Caki2 (cell line): ENCODE measurements around the gene TUBB8B. TPM values are rescaled to one million over a fixed set of nuclear protein-coding genes. Genes with fewer than 3 reads are reported as not detected.
"Not testable (repeated sequence)": the region's sequence is repeated elsewhere in the genome, so short reads cannot be mapped to it uniquely, and the experiment has no call there.

Experiments used
- DNase-seq: peaks from one replicate; pipeline ENCODE4 v3.0.0-alpha.2; 2015; ENCODE audit warnings: low read depth
- in situ Hi-C: cut with HindIII; loops from 2 replicates; pipeline ENCODE4 v1.10.0; 2016; ENCODE audit warnings: low sequenced_read_pairs, low pct_unique_long_range_greater_than_20kb, mixed read lengths
- total RNA-seq: library from RNA; depleted of rRNA; stranded (reverse); fragments of >200 nt; shearing (Covaris generic); gene quantifications from 2 replicates; pipeline ENCODE4 v1.2.3, GENCODE V29; 2014; ENCODE audit warnings: low replicate concordance; rRNA removed

The TUBB8B gene
- not detected in 2 replicates for total RNA-seq

- in situ Hi-C loops, DNase-seq: not testable (repeated sequence)
Observed at GRCh38 chr18:49176-49665, at the start of gene TUBB8B. Gene TUBB8B (minus strand): TSS chr18:49615. CDS start chr18:49557, 58 bp downstream.

DNA sequence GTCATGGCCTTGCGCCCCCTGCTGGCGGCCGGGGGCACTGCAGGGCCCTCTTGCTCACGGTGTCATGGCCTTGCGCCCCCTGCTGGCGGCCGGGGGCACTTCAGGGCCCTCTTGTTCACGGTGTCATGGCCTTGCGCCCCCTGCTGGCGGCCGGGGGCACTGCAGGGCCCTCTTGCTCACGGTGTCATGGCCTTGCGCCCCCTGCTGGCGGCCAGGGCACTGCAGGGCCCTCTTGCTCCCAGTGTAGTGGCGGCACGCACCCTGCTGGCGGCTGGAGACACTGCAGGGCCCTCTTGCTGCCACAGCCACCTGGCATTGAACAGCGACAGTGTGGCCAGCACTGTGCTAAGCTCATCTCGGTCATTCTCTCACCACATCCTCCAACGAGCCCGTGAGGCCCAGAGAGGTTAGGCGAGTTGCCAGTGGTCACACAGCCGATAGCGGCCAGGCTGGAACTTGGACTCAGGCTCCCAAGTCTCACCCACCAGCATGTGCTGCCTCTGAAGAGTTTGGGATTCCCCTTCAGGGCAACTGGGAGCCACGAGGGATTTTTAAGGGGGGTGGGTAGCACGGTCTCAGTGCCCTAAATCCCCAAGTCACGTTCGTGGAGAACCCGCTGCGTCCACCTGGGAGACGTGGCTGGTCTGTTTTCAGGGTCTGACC lies 48.0 kb upstream of the TUBB8B start:
- DNase-seq, in situ Hi-C loops: not testable (repeated sequence)

DNA sequence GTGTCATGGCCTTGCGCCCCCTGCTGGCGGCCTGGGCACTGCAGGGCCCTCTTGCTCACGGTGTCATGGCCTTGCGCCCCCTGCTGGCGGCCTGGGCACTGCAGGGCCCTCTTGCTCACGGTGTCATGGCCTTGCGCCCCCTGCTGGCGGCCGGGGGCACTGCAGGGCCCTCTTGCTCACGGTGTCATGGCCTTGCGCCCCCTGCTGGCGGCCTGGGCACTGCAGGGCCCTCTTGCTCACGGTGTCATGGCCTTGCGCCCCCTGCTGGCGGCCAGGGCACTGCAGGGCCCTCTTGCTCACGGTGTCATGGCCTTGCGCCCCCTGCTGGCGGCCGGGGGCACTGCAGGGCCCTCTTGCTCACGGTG lies 47.3 kb upstream of the TUBB8B start:
- in situ Hi-C loops, DNase-seq: not testable (repeated sequence)

DNA sequence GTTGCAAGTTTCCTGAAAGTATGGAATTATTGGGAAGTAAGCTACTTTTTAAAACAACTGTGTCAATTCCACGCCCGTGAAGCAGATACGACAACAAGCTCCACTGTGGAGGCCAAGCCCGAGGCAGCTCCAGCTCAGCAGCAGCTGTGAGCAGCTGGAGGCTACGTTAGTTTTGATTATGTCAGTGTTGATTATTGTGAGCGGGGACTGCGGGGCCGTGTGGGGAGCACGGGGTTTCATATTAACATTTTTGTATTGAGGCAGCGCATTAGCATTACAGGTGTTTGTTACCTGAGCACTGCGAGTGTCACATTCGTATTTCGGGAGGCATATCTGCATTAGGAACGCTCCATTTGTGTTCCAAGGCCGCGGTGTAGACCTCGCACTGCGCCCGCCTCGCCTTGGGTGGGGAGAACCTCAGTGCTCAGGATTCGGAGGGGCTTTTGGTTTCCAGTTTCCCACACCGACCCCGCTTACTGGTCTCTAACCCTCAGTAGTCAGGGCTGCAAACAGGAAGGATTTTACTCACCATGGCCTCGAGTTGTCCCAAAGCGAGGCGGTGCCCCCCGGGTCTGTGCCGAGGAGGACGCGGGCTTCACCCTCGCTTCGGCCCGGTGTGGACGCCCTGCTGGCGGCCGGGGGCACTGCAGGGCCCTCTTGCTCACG lies 46.8 kb upstream of the TUBB8B start:
- DNase-seq, in situ Hi-C loops: not testable (repeated sequence)

- DNase-seq = not testable (repeated sequence)
Observed at GRCh38 chr18:95580-95979, 46.2 kb upstream of the TUBB8B start.

DNA sequence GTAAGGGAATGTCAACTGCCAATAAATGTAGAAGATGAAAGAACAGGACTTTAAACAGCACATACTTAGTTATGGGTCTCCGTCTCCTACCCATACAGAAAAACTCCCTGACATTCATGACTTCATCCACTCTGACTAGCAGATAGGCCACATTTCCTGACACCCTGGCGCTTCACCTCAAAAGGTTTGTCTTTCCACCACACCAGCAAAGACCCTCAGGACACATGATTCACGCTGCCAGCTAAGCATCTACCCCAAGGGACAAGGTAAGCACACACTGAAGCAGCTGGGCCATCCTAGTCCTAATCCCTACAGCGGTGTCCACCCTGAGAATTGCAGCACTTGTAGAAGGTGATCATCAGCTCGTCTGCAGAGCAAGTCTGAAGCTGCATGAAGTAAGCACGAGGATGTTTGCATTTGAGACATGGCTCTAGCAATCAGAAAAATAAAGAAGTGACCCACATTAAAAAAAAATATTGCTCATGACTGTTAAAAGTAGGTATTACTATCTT lies 44.5 kb upstream of the TUBB8B start:
- DNase-seq, in situ Hi-C loops: not testable (repeated sequence)

More at GRCh38 chr18:95580-95979, 46.2 kb upstream of the TUBB8B start:
- in situ Hi-C loops = not testable (repeated sequence)

DNA sequence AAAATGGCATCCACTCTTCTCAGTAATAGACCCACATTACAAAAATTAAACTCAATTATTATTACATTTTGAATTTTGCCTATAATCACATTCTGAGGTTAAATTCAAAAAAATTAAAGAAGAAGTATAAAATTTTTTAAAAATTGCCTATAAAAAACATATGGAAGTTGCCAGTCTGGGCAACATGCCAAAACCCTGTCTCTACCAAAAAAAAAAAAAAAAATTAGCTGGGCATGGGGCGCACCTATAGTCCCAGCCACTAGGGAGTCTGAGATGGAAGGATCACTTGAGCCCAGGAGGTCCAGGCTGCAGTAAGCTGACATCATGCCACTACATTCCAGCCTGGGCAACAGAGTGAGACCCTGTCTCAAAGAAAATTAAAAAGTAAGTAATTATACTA lies 42.1 kb upstream of the TUBB8B start:
- DNase-seq = not testable (repeated sequence)

DNA sequence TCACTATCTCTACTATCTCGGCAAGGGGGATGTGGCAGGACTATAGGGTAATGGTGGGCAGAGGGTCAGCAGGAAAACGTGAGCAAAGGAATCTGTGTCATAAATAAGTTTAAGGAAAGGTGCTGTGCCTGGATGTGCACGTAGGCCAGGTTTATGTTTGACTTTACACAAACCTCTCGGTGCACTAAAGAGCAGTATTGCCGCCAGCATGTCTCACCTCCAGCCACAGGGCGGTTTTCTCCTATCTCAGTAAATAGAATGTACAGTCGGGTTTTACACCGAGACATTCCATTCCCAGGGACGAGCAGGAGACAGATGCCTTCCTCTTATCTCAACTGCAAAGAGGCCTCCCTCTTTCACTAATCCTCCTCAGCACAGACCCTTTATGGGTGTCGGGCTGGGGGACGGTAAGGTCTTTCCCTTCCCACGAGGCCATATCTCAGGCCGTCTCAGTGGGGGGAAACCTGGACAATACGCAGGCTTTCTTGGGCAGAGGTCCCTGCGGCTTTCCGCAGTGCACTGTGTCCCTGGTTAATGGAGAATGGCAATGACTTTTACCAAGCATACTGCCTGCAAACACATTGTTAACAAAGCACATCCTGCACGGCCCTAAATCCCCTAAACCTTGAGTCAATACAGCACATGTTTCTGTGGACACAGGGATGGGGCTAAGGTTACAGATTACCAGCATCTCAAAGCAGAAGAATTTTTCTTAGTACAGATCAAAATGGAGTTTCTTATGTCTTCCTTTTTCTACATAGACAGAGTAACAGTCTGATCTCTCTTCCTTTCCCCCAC lies 41.2 kb upstream of the TUBB8B start:
- in situ Hi-C loops = not testable (repeated sequence)

More for the DNA sequence above, 42.1 kb upstream of the TUBB8B start:
- in situ Hi-C loops = not testable (repeated sequence)

DNA sequence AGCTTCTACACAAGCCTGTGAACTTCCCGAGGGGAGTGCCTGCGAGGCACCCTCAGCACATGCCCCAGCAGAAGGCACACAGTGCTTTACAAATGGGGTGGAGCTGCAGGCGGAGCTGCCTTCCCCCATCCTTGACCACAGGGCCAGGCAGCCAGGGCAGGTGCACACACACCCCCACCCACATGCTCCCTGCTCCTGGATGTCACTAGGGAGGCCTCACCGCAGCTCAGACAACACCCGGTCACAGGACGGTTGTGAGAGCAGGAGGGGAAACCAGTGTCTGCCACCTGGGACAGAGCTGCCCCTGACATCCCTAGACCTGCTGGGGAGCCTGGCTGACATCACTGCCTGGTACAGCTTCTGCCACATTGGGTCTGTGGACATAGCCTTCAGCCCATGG lies 39.7 kb upstream of the TUBB8B start:
- in situ Hi-C loops, DNase-seq: not testable (repeated sequence)

More for the DNA sequence above, 41.2 kb upstream of the TUBB8B start:
- not testable (repeated sequence) for DNase-seq

DNA sequence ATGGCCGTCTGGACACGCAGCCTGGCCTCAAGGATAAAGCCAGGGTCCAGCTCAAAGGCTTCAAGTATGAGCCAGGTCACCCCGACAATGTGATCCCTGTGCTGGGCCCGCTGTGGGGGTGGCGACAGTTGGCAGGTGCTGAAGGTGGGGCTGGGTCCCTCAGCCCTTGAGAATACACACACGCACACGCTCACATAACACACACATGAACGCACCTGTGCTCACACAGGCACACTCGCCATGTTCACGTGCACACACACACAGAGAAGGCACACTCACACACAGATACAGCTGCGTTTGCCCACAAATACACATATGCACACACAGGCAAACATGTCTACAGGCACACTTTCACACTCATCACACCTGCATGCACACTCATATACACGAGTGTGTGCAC lies 35.4 kb upstream of the TUBB8B start:
- in situ Hi-C loops, DNase-seq: not testable (repeated sequence)

GRCh38 chr18:82626-83209 lies 33.3 kb upstream of the TUBB8B start:
- DNase-seq, in situ Hi-C loops: not testable (repeated sequence)

DNA sequence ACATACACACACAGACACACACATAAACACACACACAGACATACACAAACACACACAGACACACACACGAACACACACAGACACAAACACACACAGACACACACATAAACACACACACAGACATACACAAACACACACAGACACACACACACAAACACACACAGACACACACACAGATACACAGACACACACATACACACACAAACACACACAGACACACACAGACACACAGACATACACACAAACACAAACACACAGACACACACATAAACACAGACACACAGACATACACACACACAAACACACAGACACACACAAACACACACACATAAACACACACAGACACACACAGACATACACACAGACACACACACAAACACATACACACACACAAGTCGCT lies 31.5 kb upstream of the TUBB8B start:
- in situ Hi-C loops, DNase-seq: not testable (repeated sequence)

- DNase-seq, in situ Hi-C loops: not testable (repeated sequence)
Observed at GRCh38 chr18:80202-80601, 30.8 kb upstream of the TUBB8B start.

GRCh38 chr18:75525-76160 lies 26.2 kb upstream of the TUBB8B start:
- in situ Hi-C loops, DNase-seq: not testable (repeated sequence)

DNA sequence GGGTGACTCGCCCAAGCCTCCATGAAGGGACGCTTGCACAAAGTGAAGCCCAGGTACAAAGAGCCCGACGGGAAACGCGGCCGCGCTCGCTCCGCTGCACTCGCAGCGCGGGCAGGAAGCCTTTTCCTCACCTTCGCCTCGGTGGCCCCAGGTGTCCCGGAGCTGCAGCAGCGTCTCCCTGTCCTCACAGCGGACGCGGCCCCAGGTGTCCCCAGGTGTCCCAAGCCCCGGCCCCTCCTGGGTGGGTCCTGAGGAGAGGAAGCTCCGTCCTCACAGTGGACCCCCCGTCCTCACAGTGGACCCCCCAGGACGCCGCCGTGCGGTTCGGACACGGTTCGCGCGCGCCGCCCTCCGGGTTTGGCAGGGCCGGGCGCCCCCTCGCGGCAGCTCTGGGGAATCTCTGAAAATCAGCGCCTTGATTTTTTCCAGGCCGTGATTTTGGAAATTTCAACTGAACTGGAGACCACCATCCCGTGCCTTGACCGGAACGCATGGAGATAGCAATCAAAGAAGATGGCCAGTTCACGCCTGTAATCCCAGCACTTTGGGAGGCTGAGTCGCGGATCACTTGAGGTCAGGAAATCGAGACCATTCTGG lies 23.9 kb upstream of the TUBB8B start:
- DNase-seq, in situ Hi-C loops: not testable (repeated sequence)

GRCh38 chr18:67701-68100 lies 18.3 kb upstream of the TUBB8B start:
- in situ Hi-C loops, DNase-seq: not testable (repeated sequence)

- in situ Hi-C loops, DNase-seq: not testable (repeated sequence)
Observed at GRCh38 chr18:64279-64678, 14.9 kb upstream of the TUBB8B start.
